Lung (tissue), 12 donors: ENCODE results near the gene CRY2. TPM values are rescaled to one million over a fixed set of nuclear protein-coding genes. Genes with fewer than 3 reads are reported as not detected.
"Not testable (repeated sequence)": the region's sequence is repeated elsewhere in the genome, so short reads cannot be mapped to it uniquely, and the experiment has no call there.

ENCODE experiments used
- ATAC-seq: fragments of 200-7000 bp; cut with Tn5 transposase; one replicate; pipeline ENCODE4 v1.9.1; 2020; ENCODE audit warnings: moderate number of reproducible peaks; ENCODE audit not compliant: insufficient read depth, low FRiP score
- DNase-seq, 3 donors: peaks; one replicate each; pipeline ENCODE4 v3.0.0-alpha.2; 2013 to 2017
- H3K27ac ChIP-seq, 2 donors: one replicate each; pipeline ENCODE4 v1.5.1; 2013; ENCODE audit warnings: mild to moderate bottlenecking in 2 of 2, moderate library complexity in 2 of 2, control low read depth in 1 of 2, inconsistent platforms in 1 of 2, low read depth in 1 of 2, low read length in 1 of 2
- H3K27me3 ChIP-seq, 3 donors: one replicate each; pipeline ENCODE4 v1.5.1; 2013; ENCODE audit warnings: low read length in 2 of 3; ENCODE audit not compliant: control insufficient read depth in 3 of 3, insufficient read depth in 3 of 3
- H3K36me3 ChIP-seq, 4 donors: one replicate each; pipeline ENCODE4 v1.5.1; 2013; ENCODE audit warnings: low read length in 4 of 4, mild to moderate bottlenecking in 1 of 4, moderate library complexity in 1 of 4; ENCODE audit not compliant: control insufficient read depth in 4 of 4, insufficient read depth in 4 of 4
- H3K4me1 ChIP-seq, 5 donors: one replicate each; pipeline ENCODE4 v1.5.1; 2013; ENCODE audit warnings: low read length in 5 of 5, mild to moderate bottlenecking in 2 of 5, moderate library complexity in 1 of 5; ENCODE audit not compliant: control insufficient read depth in 5 of 5, insufficient read depth in 5 of 5
- H3K4me3 ChIP-seq: one replicate; pipeline ENCODE4 v1.5.1; 2013; ENCODE audit warnings: mild to moderate bottlenecking, control low read depth, moderate library complexity
- H3K9ac ChIP-seq, 2 donors: one replicate each; pipeline ENCODE4 v1.5.1; 2013; ENCODE audit warnings: low read length in 2 of 2, control low read depth in 1 of 2; ENCODE audit not compliant: insufficient read depth in 1 of 2
- H3K9me3 ChIP-seq, 4 donors: one replicate each; pipeline ENCODE4 v1.5.1; 2013; ENCODE audit warnings: low read length in 3 of 4, mild to moderate bottlenecking in 1 of 4, moderate library complexity in 1 of 4; ENCODE audit not compliant: control insufficient read depth in 4 of 4, insufficient read depth in 3 of 4
- WGBS, 2 donors: extraction: QIAGEN DNeasy Blood & Tissue Kit; methylation state at CpG; one replicate each; pipeline ENCODE4 v1.1.7; 2013; 5-methylcytosine and 5-hydroxymethylcytosine counted together
- polyA plus RNA-seq, 2 donors: library from polyadenylated mRNA; stranded (reverse); fragments of 200-250 nt; gene quantifications; one replicate each; pipeline ENCODE4 v1.2.1, GENCODE V29; 2013
- total RNA-seq, 2 donors: library from RNA; depleted of rRNA in 1 of 2; stranded (reverse); fragments of >200 nt in 1 of 2; gene quantifications; one replicate each; pipeline ENCODE4 v1.2.1, GENCODE V29; 2014 to 2021
- TF ChIP-seq, protein P1 (sequence below): IDR thresholded peaks from 2 replicates; pipeline ENCODE4 v1.5.1; 2012; ENCODE audit warnings: mild to moderate bottlenecking; ENCODE audit errors: control extremely low read depth, extremely low read depth
- donor health status: control.
- donor health status: control.
- donor health status: Bipolar disorder and iron deficiency.
- donor health status: healthy.
- donor health status: DM: yes; HTN: yes; CAD: no.

The CRY2 gene
- total and polyA plus RNA-seq, 4 donors: 16.2 to 55.0 (median 34.2) TPM

DNA sequence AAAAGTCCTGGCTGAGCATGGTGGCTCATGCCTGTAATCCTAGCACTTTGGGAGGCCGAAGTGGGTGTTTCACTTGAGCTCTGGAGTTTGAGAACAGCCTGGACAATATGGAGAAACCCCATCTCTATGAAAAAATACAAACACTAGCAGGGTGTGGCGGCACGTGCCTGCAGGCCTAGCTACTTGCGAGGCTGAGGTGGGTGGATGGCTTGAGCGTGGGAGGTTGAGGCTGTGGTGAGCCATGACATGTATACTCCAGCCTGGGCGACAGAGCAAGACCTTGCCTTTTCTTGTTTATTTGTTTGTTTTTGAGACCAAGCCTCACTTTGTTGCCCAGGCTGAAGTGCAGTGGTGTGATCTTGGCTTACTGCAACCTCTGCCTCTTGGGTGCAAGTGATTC, 8.1 kb upstream of the CRY2 start:
- Histone ChIP-seq H3K4me3 (no peak overlapping the region), H3K27me3 (no peaks in the 10 kb centered on the region), H3K9me3 (no peaks in the 10 kb centered on the region), H3K4me1 (no peaks in the 10 kb centered on the region), H3K9ac (no peak overlapping the region), H3K36me3 (no peaks in the 10 kb centered on the region), H3K27ac (no peak overlapping the region)
- ATAC-seq: no peak
- DNase-seq: no peak
- WGBS, 2 donors: 87 to 96% methylated on average over 6 of the region's 6 CpGs
- TF ChIP-seq, protein P1, sequence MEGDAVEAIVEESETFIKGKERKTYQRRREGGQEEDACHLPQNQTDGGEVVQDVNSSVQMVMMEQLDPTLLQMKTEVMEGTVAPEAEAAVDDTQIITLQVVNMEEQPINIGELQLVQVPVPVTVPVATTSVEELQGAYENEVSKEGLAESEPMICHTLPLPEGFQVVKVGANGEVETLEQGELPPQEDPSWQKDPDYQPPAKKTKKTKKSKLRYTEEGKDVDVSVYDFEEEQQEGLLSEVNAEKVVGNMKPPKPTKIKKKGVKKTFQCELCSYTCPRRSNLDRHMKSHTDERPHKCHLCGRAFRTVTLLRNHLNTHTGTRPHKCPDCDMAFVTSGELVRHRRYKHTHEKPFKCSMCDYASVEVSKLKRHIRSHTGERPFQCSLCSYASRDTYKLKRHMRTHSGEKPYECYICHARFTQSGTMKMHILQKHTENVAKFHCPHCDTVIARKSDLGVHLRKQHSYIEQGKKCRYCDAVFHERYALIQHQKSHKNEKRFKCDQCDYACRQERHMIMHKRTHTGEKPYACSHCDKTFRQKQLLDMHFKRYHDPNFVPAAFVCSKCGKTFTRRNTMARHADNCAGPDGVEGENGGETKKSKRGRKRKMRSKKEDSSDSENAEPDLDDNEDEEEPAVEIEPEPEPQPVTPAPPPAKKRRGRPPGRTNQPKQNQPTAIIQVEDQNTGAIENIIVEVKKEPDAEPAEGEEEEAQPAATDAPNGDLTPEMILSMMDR: no peak

GRCh38 chr11:45840251-45840650, 7.0 kb upstream of the CRY2 start:
- H3K27ac ChIP-seq, H3K4me1 ChIP-seq, H3K27me3 ChIP-seq, DNase-seq, H3K9me3 ChIP-seq, H3K4me3 ChIP-seq, H3K36me3 ChIP-seq, ATAC-seq, H3K9ac ChIP-seq: not testable (repeated sequence)
- 85 to 96% methylated on average over 13 of the region's 13 CpGs for WGBS, 2 donors

- DNase-seq (peak; percentile 92 to 95 (median 93)), ATAC-seq (peak; percentile 58)
- Histone ChIP-seq H3K36me3 (no peaks in the 10 kb centered on the region), H3K27me3 (no peaks in the 10 kb centered on the region), H3K9ac (no peak overlapping the region), H3K4me3 (no peak overlapping the region), H3K27ac (no peak overlapping the region), H3K4me1 (peaks cover 0 to 13% (median 4%) of the 10 kb centered on the region in 5 donors), H3K9me3 (no peaks in the 10 kb centered on the region)
- TF ChIP-seq, protein P1: peak; percentile 90
- WGBS, 2 donors: 15 to 17% methylated on average over 22 of the region's 22 CpGs
Observed at GRCh38 chr11:45843158-45843924, 3.9 kb upstream of the CRY2 start.

- DNase-seq (peak in 1 of 3 donors; percentile 45), ATAC-seq (no peak)
- WGBS, 2 donors: 76 to 78% methylated on average over 3 of the region's 3 CpGs
- TF ChIP-seq, protein P1: no peak
- Histone ChIP-seq H3K27ac (no peak overlapping the region), H3K9ac (no peak overlapping the region), H3K9me3 (no peaks in the 10 kb centered on the region), H3K4me3 (no peak overlapping the region), H3K36me3 (no peaks in the 10 kb centered on the region), H3K27me3 (no peaks in the 10 kb centered on the region), H3K4me1 (peaks cover 5 to 20% (median 7%) of the 10 kb centered on the region in 5 donors)
Observed at GRCh38 chr11:45844822-45845578, 2.3 kb upstream of the CRY2 start.
